CD4-positive, alpha-beta memory T cell (primary cell): ENCODE data around the gene NME7. TPM values are rescaled to one million over a fixed set of nuclear protein-coding genes. Genes with fewer than 3 reads are reported as not detected.

Experiments used
- CTCF ChIA-PET: fragments of 350-600 bp; sonication (Branson Sonifier 250); formaldehyde crosslinking; loops from one replicate; lab custom pipeline; 2021; ENCODE audit warnings: inconsistent platforms; ENCODE audit not compliant: partially characterized antibody; lab: Charles Lee
- POLR2A ChIA-PET: fragments of 350-600 bp; sonication (Branson Sonifier 250); formaldehyde crosslinking; loops from one replicate; lab custom pipeline; 2021; ENCODE audit not compliant: partially characterized antibody; lab: Charles Lee
- DNase-seq, 5 donors: peaks; one replicate each; pipeline versions ENCODE4 v3.0.0 to v3.0.0-alpha.2; 2020 to 2022; ENCODE audit warnings: mixed read lengths in 1 of 5
- H3K27ac ChIP-seq: one replicate; pipeline ENCODE4 v1.7.0; 2013; ENCODE audit warnings: low read depth, low read length
- H3K27me3 ChIP-seq: 2 replicates; pipeline ENCODE4 v1.7.0; 2013; ENCODE audit warnings: mild to moderate bottlenecking, low read length, moderate library complexity; ENCODE audit not compliant: insufficient read depth
- H3K36me3 ChIP-seq: 2 replicates; pipeline ENCODE4 v1.7.0; 2013; ENCODE audit warnings: mild to moderate bottlenecking, low read length, moderate library complexity; ENCODE audit not compliant: insufficient read depth
- H3K4me1 ChIP-seq: 2 replicates; pipeline ENCODE4 v1.7.0; 2013; ENCODE audit warnings: mild to moderate bottlenecking, low read length, moderate library complexity; ENCODE audit not compliant: insufficient read depth
- H3K4me3 ChIP-seq, 2 donors: one replicate each; pipeline ENCODE4 v1.7.0; 2013; ENCODE audit warnings: low read length in 2 of 2, mild to moderate bottlenecking in 1 of 2
- H3K9me3 ChIP-seq, 2 donors: one replicate each; pipeline ENCODE4 v1.7.0; 2013; ENCODE audit warnings: low read length in 2 of 2, control low read depth in 1 of 2; ENCODE audit not compliant: control insufficient read depth in 1 of 2
- H3K27ac Mint-ChIP-seq, 7 donors: one replicate each; pipeline ENCODE4 v1.8.0; 2020 to 2021; ENCODE audit warnings: mixed read lengths in 7 of 7, mild to moderate bottlenecking in 6 of 7, inconsistent platforms in 3 of 7, moderate library complexity in 3 of 7
- H3K27me3 Mint-ChIP-seq, 2 donors: one replicate each; pipeline ENCODE4 v1.8.0; 2020 to 2021; ENCODE audit warnings: mixed read lengths in 2 of 2
- H3K36me3 Mint-ChIP-seq, 2 donors: one replicate each; pipeline ENCODE4 v1.8.0; 2020 to 2021; ENCODE audit warnings: mixed read lengths in 2 of 2, inconsistent platforms in 1 of 2, mild to moderate bottlenecking in 1 of 2
- H3K4me1 Mint-ChIP-seq, 4 donors: one replicate each; pipeline ENCODE4 v1.8.0; 2020 to 2021; ENCODE audit warnings: mixed read lengths in 4 of 4, mild to moderate bottlenecking in 1 of 4
- H3K4me3 Mint-ChIP-seq, 8 donors: one replicate each; pipeline ENCODE4 v1.8.0; 2020 to 2021; ENCODE audit warnings: mixed read lengths in 8 of 8, mild to moderate bottlenecking in 7 of 8, moderate library complexity in 6 of 8, inconsistent platforms in 3 of 8
- H3K9me3 Mint-ChIP-seq, 8 donors: one replicate each; pipeline ENCODE4 v1.8.0; 2020 to 2021; ENCODE audit warnings: mixed read lengths in 8 of 8, mild to moderate bottlenecking in 5 of 8, inconsistent platforms in 3 of 8, moderate library complexity in 1 of 8
- intact Hi-C: fragments of 100-400 bp; cut with micrococcal nuclease; formaldehyde crosslinking; loops from one replicate; pipeline ENCODE4 v1.15.1; 2023
- polyA plus RNA-seq, 2 donors: library from polyadenylated mRNA; unstranded; fragments of 300-500 nt; fragmentation: Illumina TruSeq; gene quantifications; one replicate each; pipeline ENCODE4 v1.2.3, GENCODE V29; 2021
- total RNA-seq, 2 experiments: library from RNA; stranded (reverse); gene quantifications; one replicate each; pipeline ENCODE4 v1.2.3, GENCODE V29; 2021

NME7 gene
- total and polyA plus RNA-seq, 4 experiments from 2014 or later, result 12.0 to 22.8 (median 16.9) TPM

DNA sequence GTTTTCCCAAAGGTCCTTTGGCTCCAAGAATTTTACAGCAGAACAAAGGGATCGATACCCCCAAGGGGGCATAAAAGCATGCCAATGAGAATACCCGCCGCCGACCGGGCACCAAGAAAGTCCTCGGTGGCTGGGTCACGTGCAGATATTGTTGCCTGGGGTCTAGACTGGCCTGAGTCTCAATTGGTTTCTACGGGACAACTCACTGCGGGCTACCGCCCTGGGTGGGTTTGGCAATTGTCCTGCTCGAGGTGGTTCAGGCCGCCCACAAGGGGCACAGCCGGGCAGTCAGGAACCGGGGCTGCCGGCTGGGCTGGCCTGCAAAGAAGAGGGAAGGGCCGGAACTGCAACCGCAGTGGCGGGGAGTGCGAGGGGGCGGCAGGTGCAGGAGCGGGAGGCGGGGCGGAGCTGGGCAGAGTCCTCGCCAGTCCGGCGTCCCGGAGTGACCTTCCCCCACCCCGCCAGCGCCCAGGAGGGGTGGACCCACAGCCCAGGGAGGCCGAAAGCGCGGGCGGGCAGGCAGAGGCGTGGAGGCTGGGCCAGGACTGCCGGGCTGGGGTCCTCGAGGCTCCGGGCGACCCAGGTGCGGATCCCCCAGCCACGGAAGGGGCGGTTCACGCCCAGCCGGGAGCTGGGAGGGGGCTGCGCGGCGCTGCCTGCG is 262.0 kb downstream of the NME7 start:
- no peak overlapping the region for H3K27ac ChIP-seq
- POLR2A ChIA-PET, result interaction anchor here (0.5 to 1.6 kb wide), 2 partner anchors 15 to 688 kb away, joined by 3 to 6 read pairs; no protein-coding TSS in a partner anchor
- no peaks in the 10 kb centered on the region for H3K27me3 ChIP-seq
- intact Hi-C loops, result loop anchor here (2.0 to 10.0 kb wide), 6 partner anchors 262 to 1168 kb away; partner anchors contain the start of genes BLZF1, DCAF6, METTL18 and MPC2
- Mint-ChIP-seq H3K4me1 (peaks cover 20 to 49% (median 33%) of the 10 kb centered on the region in 4 donors), H3K4me3 (peak overlapping the region in 7 of 8 donors; percentile 76 to 93 (median 80)), H3K27me3 (peaks cover 2 to 4% of the 10 kb centered on the region in 2 donors), H3K9me3 (no peaks in the 10 kb centered on the region), H3K36me3 (peaks cover 0 to 7% of the 10 kb centered on the region in 2 donors), H3K27ac (peak overlapping the region in 2 of 7 donors; percentile 58)
- H3K4me3 ChIP-seq, result peak overlapping the region in 1 of 2 donors; percentile 70
- H3K4me1 ChIP-seq, result peaks cover 27% of the 10 kb centered on the region
- no peaks in the 10 kb centered on the region for H3K36me3 ChIP-seq
- DNase-seq, result peak in 3 of 5 donors; percentile 22 to 56 (median 23)
- CTCF ChIA-PET, result no interaction called here
- H3K9me3 ChIP-seq, result no peaks in the 10 kb centered on the region

DNA sequence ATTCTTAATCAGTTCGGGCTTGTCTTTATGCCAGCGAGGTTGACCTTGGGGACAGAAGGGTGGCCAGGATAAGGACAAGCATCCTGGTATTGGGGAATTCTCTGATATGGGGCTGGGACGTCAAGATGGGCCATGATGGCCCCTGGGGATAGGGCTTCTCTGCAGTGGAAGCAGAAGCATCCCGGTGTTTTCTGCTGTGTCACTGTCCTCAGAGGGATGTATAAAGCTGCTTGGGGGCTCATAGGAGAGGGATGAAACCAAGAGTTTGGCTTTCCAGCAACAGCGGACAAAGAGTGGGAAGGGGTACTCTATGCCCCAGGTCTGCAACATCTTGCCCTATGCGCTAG is 262.5 kb downstream of the NME7 start:
- no peaks in the 10 kb centered on the region for H3K9me3 ChIP-seq
- peak overlapping the region in 4 of 7 donors; percentile 58 to 68 (median 58) for H3K27ac Mint-ChIP-seq
- intact Hi-C loops, result loop anchor here (5.0 to 10.0 kb wide), 4 partner anchors 262 to 1168 kb away; partner anchors contain the start of genes BLZF1, DCAF6, METTL18 and MPC2
- peaks cover 0 to 7% of the 10 kb centered on the region in 2 donors for H3K36me3 Mint-ChIP-seq
- no peak for DNase-seq
- no peaks in the 10 kb centered on the region for H3K36me3 ChIP-seq
- no peaks in the 10 kb centered on the region for H3K27me3 ChIP-seq
- peaks cover 2 to 4% of the 10 kb centered on the region in 2 donors for H3K27me3 Mint-ChIP-seq
- H3K4me1 ChIP-seq, result peaks cover 22% of the 10 kb centered on the region
- no peak overlapping the region for H3K27ac ChIP-seq
- peaks cover 16 to 44% (median 29%) of the 10 kb centered on the region in 4 donors for H3K4me1 Mint-ChIP-seq
- ChIA-PET POLR2A (interaction anchor here (0.5 to 1.6 kb wide), 2 partner anchors 15 to 688 kb away, joined by 3 to 6 read pairs; no protein-coding TSS in a partner anchor), CTCF (interaction anchor here (0.6 kb wide), 1 partner anchor 13 kb away, joined by 3 read pairs; no protein-coding TSS in a partner anchor)
- H3K4me3 Mint-ChIP-seq, result peak overlapping the region in 7 of 8 donors; percentile 69 to 85 (median 79)
- H3K4me3 ChIP-seq, result peak overlapping the region in 1 of 2 donors; percentile 70
- no peaks in the 10 kb centered on the region for H3K9me3 Mint-ChIP-seq

DNA sequence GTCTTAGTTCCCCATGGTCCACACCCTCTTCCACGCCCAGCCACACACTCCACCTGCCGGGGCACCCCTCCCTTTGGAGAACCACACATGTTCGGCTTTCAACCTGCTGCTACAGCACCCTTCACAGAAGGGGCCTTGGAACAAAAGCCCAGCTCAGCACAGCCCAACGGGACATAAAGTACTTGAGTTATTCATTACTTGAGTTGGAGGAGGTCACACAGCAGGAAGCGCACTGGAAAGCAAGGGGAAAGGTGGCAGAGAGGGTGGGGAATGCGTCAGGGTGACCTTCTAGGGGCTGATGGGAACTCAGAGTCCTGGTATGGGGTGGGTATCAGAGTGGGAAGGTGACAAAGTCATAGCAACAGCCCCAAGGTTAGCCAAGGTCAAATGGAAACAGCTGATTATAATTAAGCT is 264.1 kb downstream of the NME7 start:
- Mint-ChIP-seq H3K4me1 (peaks cover 9 to 28% (median 18%) of the 10 kb centered on the region in 4 donors), H3K36me3 (peaks cover 0 to 7% of the 10 kb centered on the region in 2 donors), H3K9me3 (no peaks in the 10 kb centered on the region), H3K4me3 (no peak overlapping the region), H3K27ac (no peak overlapping the region), H3K27me3 (peaks cover 2 to 4% of the 10 kb centered on the region in 2 donors)
- Histone ChIP-seq H3K9me3 (no peaks in the 10 kb centered on the region), H3K27ac (no peak overlapping the region), H3K27me3 (no peaks in the 10 kb centered on the region), H3K4me3 (no peak overlapping the region), H3K4me1 (peaks cover 14% of the 10 kb centered on the region), H3K36me3 (no peaks in the 10 kb centered on the region)
- DNase-seq, result no peak
- intact Hi-C loops, result loop anchor here (10.0 kb wide), 1 partner anchor 381 kb away; the partner anchor contains the start of gene SLC19A2
- POLR2A ChIA-PET, result interaction anchor here (1.0 kb wide), 1 partner anchor 7 kb away, joined by 3 read pairs; no protein-coding TSS in a partner anchor
- CTCF ChIA-PET, result no interaction called here

DNA sequence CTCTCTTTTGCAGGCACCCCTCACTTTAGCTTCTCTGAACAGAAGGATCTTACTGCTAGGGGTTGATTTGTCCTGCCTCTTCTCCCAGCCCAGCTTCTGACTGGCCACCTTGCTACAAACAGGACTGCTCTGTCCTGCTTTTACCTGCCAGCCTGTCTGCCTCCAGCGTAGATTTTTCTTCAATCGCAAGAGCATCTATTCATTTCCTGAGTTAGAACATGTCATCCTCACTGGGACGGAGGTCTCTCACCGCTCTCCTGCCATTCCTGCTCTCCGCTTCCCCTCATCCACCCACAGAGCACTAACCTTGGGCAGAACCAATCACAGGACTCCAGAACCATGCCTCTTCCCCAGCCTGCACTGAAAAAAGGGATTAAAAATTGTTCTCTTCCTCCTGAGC is 264.6 kb downstream of the NME7 start:
- CTCF ChIA-PET, result no interaction called here
- POLR2A ChIA-PET, result no interaction called here
- H3K27ac ChIP-seq, result no peak overlapping the region
- peaks cover 14% of the 10 kb centered on the region for H3K4me1 ChIP-seq
- no peaks in the 10 kb centered on the region for H3K9me3 Mint-ChIP-seq
- no peak overlapping the region for H3K27ac Mint-ChIP-seq
- peaks cover 7 to 24% (median 16%) of the 10 kb centered on the region in 4 donors for H3K4me1 Mint-ChIP-seq
- peaks cover 2 to 4% of the 10 kb centered on the region in 2 donors for H3K27me3 Mint-ChIP-seq
- no peak overlapping the region for H3K4me3 Mint-ChIP-seq
- no peak overlapping the region for H3K4me3 ChIP-seq
- no peaks in the 10 kb centered on the region for H3K36me3 ChIP-seq
- no peaks in the 10 kb centered on the region for H3K27me3 ChIP-seq
- peaks cover 0 to 7% of the 10 kb centered on the region in 2 donors for H3K36me3 Mint-ChIP-seq
- DNase-seq, result no peak
- intact Hi-C loops, result loop anchor here (10.0 kb wide), 1 partner anchor 382 kb away; the partner anchor contains the start of gene SLC19A2
- H3K9me3 ChIP-seq, result no peaks in the 10 kb centered on the region

DNA sequence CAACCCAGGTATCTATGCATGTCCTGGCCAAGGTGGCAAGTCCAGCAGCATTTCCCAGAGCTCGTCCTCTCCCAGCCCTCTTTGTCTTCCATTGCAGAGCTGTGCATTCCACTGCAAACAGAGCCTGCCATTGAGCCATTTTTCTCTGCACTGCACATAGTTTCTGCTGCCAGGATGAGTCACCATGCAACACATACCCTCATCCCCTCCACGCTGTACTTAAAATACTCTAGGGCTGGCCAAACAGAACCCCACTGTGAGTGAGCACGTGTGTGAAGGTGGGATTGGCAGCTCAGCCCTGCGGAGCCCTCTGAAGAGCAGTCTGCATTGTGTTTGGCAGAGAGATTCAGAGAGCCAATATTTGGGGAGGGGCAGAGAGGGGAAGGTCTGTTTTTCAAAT is 265.0 kb downstream of the NME7 start:
- H3K4me1 Mint-ChIP-seq, result peaks cover 5 to 19% (median 14%) of the 10 kb centered on the region in 4 donors
- Histone ChIP-seq H3K27ac (no peak overlapping the region), H3K4me3 (no peak overlapping the region), H3K36me3 (no peaks in the 10 kb centered on the region), H3K9me3 (no peaks in the 10 kb centered on the region), H3K27me3 (no peaks in the 10 kb centered on the region), H3K4me1 (peaks cover 14% of the 10 kb centered on the region)
- no peaks in the 10 kb centered on the region for H3K9me3 Mint-ChIP-seq
- intact Hi-C loops, result loop anchor here (10.0 kb wide), 1 partner anchor 382 kb away; the partner anchor contains the start of gene SLC19A2
- POLR2A ChIA-PET, result no interaction called here
- no peak overlapping the region for H3K4me3 Mint-ChIP-seq
- DNase-seq, result no peak
- CTCF ChIA-PET, result no interaction called here
- H3K27me3 Mint-ChIP-seq, result peaks cover 0 to 4% of the 10 kb centered on the region in 2 donors
- peaks cover 0 to 7% of the 10 kb centered on the region in 2 donors for H3K36me3 Mint-ChIP-seq
- H3K27ac Mint-ChIP-seq, result no peak overlapping the region

DNA sequence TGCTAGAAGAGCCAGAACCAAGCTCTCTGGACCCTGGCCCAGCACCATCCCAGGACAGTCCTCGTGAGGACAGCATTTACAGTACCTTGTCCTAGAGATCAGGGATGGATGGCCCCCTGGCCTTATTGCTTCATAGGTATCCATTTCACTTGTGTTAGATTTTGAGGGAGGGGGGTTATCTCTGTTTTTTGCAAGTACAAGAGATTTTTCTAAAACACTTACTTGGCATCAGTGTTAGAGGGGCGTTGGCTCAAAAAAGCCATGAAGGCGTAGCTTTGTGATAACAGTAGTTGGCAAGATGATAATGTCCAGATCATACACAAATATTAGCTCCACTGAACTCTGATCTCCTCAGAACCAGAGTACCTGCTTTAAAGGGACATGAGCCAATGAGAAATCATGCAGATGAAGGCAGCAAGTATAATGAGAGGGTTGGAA is 266.9 kb downstream of the NME7 start:
- Histone ChIP-seq H3K27me3 (no peaks in the 10 kb centered on the region), H3K36me3 (no peaks in the 10 kb centered on the region), H3K9me3 (no peaks in the 10 kb centered on the region), H3K4me3 (no peak overlapping the region), H3K4me1 (peaks cover 7% of the 10 kb centered on the region), H3K27ac (no peak overlapping the region)
- no peak for DNase-seq
- CTCF ChIA-PET, result no interaction called here
- Mint-ChIP-seq H3K36me3 (no peaks in the 10 kb centered on the region), H3K27me3 (peaks cover 0 to 4% of the 10 kb centered on the region in 2 donors), H3K4me1 (peaks cover 0 to 12% (median 7%) of the 10 kb centered on the region in 4 donors), H3K4me3 (no peak overlapping the region), H3K27ac (no peak overlapping the region), H3K9me3 (peaks cover 0 to 5% (median 0%) of the 10 kb centered on the region in 8 donors)
- POLR2A ChIA-PET, result no interaction called here
- intact Hi-C loops, result loop anchor here (10.0 kb wide), 1 partner anchor 384 kb away; the partner anchor contains the start of gene SLC19A2

DNA sequence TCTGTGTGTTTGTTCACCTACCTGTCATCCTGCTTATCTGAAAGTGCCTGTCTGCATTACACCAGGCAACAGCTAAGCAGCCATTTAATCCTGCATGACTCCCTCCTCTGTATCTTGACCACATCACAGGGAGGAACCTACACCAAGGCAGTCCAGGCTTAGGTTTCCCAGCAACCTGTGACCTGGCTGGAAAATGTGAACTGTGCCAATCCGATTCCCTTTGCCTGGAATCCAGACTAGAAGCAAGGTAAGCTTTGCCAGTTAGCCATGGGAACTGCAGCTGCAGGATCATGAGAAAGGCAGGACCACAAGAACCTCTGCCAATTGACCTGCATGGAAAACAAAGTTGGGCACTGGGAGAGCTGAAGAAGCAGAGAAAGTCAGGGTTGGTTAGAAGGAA is 267.4 kb downstream of the NME7 start:
- H3K4me1 ChIP-seq, result peaks cover 3% of the 10 kb centered on the region
- Mint-ChIP-seq H3K4me3 (no peak overlapping the region), H3K27ac (no peak overlapping the region), H3K4me1 (peaks cover 0 to 8% (median 6%) of the 10 kb centered on the region in 4 donors), H3K36me3 (no peaks in the 10 kb centered on the region), H3K9me3 (peaks cover 0 to 5% (median 0%) of the 10 kb centered on the region in 8 donors), H3K27me3 (peaks cover 0 to 4% of the 10 kb centered on the region in 2 donors)
- H3K4me3 ChIP-seq, result no peak overlapping the region
- no peaks in the 10 kb centered on the region for H3K9me3 ChIP-seq
- intact Hi-C loops, result loop anchor here (10.0 kb wide), 1 partner anchor 385 kb away; the partner anchor contains the start of gene SLC19A2
- ChIA-PET CTCF (no interaction called here), POLR2A (no interaction called here)
- DNase-seq, result no peak
- no peak overlapping the region for H3K27ac ChIP-seq
- no peaks in the 10 kb centered on the region for H3K36me3 ChIP-seq
- H3K27me3 ChIP-seq, result no peaks in the 10 kb centered on the region
